Stomach (tissue), 9 donors: ENCODE data around the gene ATP6V1E1. TPM values are rescaled to one million over a fixed set of nuclear protein-coding genes. Genes with fewer than 3 reads are reported as not detected.
"Not testable (repeated sequence)": the region's sequence is repeated elsewhere in the genome, so short reads cannot be mapped to it uniquely, and the experiment has no call there.

Source experiments
- DNase-seq, 2 donors: peaks; one replicate each; pipeline versions ENCODE4 v3.0.0 to v3.0.0-alpha.2; 2013 to 2019
- H3K27ac ChIP-seq, 5 donors: fragments of 200-600 bp in 4 of 5; sonication (generic) in 4 of 5; one replicate each; pipeline ENCODE4 v1.5.1; 2013 to 2019; ENCODE audit warnings: mild to moderate bottlenecking in 1 of 5, moderate library complexity in 1 of 5
- H3K27me3 ChIP-seq, 3 donors: fragments of 200-600 bp; sonication (generic); one replicate each; pipeline ENCODE4 v1.5.1; 2017 to 2019; ENCODE audit warnings: mixed run types in 1 of 3
- H3K36me3 ChIP-seq, 4 donors: fragments of 200-600 bp; sonication (generic); 1 replicate in 3 of 4; 2 replicates in 1 of 4; pipeline ENCODE4 v1.5.1; 2016 to 2019
- H3K4me1 ChIP-seq, 4 donors: fragments of 200-600 bp; sonication (generic); one replicate each; pipeline ENCODE4 v1.5.1; 2016 to 2019
- H3K4me3 ChIP-seq, 4 donors: fragments of 200-600 bp; sonication (generic) in 3 of 4; one replicate each; pipeline ENCODE4 v1.5.1; 2016 to 2019; ENCODE audit warnings: mild to moderate bottlenecking in 1 of 4
- H3K9me3 ChIP-seq, 4 donors: fragments of 200-600 bp; sonication (generic); one replicate each; pipeline ENCODE4 v1.5.1; 2016 to 2019
- EP300 ChIP-seq: sonication (generic); formaldehyde crosslinking; IDR thresholded peaks from one replicate; pipeline ENCODE4 v1.6.1; 2017; ENCODE audit warnings: antibody characterized with exemption
- POLR2A ChIP-seq, 4 donors: fragments of 450-650 bp; IDR thresholded peaks; one replicate each; pipeline ENCODE4 v1.6.1; 2016; ENCODE audit warnings: antibody characterized with exemption in 4 of 4, control low read depth in 2 of 4, mild to moderate bottlenecking in 1 of 4, moderate library complexity in 1 of 4
- POLR2AphosphoS5 ChIP-seq, 3 donors: sonication (generic); formaldehyde crosslinking; IDR thresholded peaks; one replicate each; pipeline ENCODE4 v1.6.1; 2016; ENCODE audit warnings: antibody characterized with exemption in 3 of 3
- WGBS, 5 donors: extraction: QIAGEN DNeasy Blood & Tissue Kit in 3 of 5; methylation state at CpG; one replicate each; pipeline versions ENCODE4 v1.1.5 to v1.1.7; 2013 to 2018; 5-methylcytosine and 5-hydroxymethylcytosine counted together
- intact Hi-C: fragments of 100-400 bp; cut with DNase I; formaldehyde crosslinking; loops from one replicate; pipeline ENCODE4 v1.15.1; 2023; ENCODE audit warnings: low total_unique reads
- polyA plus RNA-seq, 3 donors: library from polyadenylated mRNA; stranded (reverse); fragments of 200-250 nt; gene quantifications; one replicate each; pipeline ENCODE4 v1.2.3, GENCODE V29; 2013
- total RNA-seq, 5 donors: library from RNA; depleted of rRNA; stranded (reverse); fragments of >200 nt; gene quantifications; one replicate each; pipeline versions ENCODE4 v1.1.0 to v1.2.3, GENCODE V29; 2014 to 2016
- TF ChIP-seq, protein P1 (sequence below), 7 experiments: fragments of 450-650 bp in 4 of 7; fragments of 200-600 bp in 3 of 7; sonication (generic) in 3 of 7; IDR thresholded peaks; one replicate each; pipeline ENCODE4 v1.5.1; 2016 to 2019; ENCODE audit warnings: antibody characterized with exemption in 7 of 7, control low read depth in 2 of 7, mild to moderate bottlenecking in 1 of 7
- donor health status: healthy with polysubstance abuse.
- donor health status: Bipolar disorder and iron deficiency.
- donor health status: healthy.

Gene ATP6V1E1
- total and polyA plus RNA-seq, 8 donors: 22.2 to 284 (median 117) TPM

DNA sequence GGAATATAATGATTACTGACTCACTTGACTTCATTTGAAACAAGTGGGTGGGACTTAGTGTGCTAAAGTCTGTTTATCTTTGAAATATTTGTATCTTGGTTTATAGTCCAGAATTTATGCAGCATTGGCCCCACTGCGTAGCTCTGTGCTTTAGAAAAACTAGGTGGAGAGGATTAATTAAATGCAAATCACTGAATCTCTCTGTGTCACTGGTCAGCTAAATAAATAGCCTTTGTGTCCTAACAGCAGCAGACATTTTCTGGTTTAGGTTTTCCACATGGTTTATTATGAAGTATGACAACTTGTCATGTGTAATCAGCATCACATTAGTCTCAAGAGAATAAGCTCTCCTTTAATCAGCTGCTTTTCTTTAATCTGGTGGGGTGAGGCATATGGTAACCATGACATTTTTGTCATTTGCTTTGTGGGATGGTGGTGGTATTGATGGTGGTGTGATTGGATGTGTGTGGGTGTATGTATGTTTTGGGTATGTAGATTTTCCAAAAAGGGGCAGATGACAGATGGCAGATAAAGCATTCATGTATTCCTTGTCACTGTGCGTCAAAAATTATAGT is 44.0 kb upstream of the ATP6V1E1 start:
- peak in 1 of 2 donors; percentile 12 for DNase-seq
- intact Hi-C loops: no loop called here
- TF ChIP-seq EP300 (no peak), POLR2AphosphoS5 (IDR thresholded peaks at IDR 0.05) (no peak), POLR2A (IDR thresholded peaks at IDR 0.05) (no peak)
- TF ChIP-seq, protein P1, sequence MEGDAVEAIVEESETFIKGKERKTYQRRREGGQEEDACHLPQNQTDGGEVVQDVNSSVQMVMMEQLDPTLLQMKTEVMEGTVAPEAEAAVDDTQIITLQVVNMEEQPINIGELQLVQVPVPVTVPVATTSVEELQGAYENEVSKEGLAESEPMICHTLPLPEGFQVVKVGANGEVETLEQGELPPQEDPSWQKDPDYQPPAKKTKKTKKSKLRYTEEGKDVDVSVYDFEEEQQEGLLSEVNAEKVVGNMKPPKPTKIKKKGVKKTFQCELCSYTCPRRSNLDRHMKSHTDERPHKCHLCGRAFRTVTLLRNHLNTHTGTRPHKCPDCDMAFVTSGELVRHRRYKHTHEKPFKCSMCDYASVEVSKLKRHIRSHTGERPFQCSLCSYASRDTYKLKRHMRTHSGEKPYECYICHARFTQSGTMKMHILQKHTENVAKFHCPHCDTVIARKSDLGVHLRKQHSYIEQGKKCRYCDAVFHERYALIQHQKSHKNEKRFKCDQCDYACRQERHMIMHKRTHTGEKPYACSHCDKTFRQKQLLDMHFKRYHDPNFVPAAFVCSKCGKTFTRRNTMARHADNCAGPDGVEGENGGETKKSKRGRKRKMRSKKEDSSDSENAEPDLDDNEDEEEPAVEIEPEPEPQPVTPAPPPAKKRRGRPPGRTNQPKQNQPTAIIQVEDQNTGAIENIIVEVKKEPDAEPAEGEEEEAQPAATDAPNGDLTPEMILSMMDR (IDR thresholded peaks at IDR 0.05): no peak
- H3K27me3 ChIP-seq: no peaks in the 10 kb centered on the region
- H3K4me3 ChIP-seq: no peak overlapping the region
- no peak overlapping the region for H3K27ac ChIP-seq
- H3K36me3 ChIP-seq: peaks cover 5 to 24% (median 14%) of the 10 kb centered on the region in 4 donors
- H3K4me1 ChIP-seq: peaks cover 0 to 21% (median 7%) of the 10 kb centered on the region in 4 donors
- H3K9me3 ChIP-seq: no peaks in the 10 kb centered on the region
- WGBS, 5 donors: 74 to 85% (median 80%) methylated on average over 2 of the region's 2 CpGs

DNA sequence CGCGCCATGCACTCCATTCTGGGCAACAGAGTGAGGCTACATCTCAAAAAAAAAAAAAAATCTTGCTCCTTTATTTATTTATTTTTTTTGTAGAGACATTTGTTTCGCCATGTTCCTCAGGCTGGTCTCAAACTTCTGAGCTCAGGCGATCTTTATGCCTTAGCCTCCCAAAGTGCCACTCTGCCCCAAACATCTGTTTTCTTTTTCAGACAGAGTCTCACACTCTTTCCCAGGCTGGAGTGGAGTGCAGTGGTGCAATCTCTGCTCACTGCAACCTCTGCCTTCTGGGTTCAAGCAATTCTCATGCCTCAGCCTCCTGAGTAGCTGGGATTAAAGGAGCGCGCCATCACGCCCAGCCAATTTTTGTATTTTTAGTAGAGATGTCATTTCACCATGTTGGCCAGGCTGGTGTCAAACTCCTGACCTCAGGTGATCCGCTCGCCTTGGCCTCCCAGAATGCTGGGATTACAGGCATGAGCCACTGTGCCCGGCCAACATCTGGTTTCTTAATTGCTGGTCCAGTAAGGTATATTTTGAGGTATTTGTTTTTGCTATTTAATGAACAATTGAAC is 43.1 kb upstream of the ATP6V1E1 start:
- H3K27ac ChIP-seq, H3K27me3 ChIP-seq, intact Hi-C loops, H3K4me3 ChIP-seq, H3K9me3 ChIP-seq, DNase-seq: not testable (repeated sequence)
- H3K36me3 ChIP-seq: peaks cover 5 to 33% (median 20%) of the 10 kb centered on the region in 4 donors
- peaks cover 0 to 21% (median 7%) of the 10 kb centered on the region in 4 donors for H3K4me1 ChIP-seq
- 95 to 99% (median 96%) methylated on average over 10 of the region's 10 CpGs for WGBS, 5 donors

DNA sequence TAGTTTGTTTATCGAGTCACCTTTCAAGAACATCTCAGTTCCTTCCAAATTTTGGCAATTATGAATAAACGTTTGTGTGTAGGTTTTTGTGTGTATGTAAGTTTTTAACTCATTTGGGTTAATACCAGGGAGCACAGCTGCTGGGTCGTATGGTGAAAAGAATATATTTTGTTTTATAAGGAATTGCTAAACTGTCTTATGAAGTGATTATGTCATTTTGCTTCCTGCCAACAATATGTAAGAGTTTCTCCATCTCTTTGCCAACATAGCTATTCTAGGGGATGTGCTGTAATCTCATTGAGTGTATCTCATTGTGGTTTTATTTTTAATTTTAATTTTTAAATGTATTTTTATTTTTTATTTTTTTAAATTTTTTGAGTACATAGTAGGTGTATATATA is 37.3 kb upstream of the ATP6V1E1 start:
- no peak overlapping the region for H3K27ac ChIP-seq
- peaks cover 22 to 66% (median 57%) of the 10 kb centered on the region in 4 donors for H3K36me3 ChIP-seq
- no peaks in the 10 kb centered on the region for H3K4me1 ChIP-seq
- no peak overlapping the region for H3K4me3 ChIP-seq
- WGBS, 5 donors: 68 to 81% (median 76%) methylated on average over 3 of the region's 3 CpGs
- intact Hi-C loops: no loop called here
- no peaks in the 10 kb centered on the region for H3K27me3 ChIP-seq
- peak in 1 of 2 donors; percentile 17 for DNase-seq
- TF ChIP-seq EP300 (no peak), POLR2AphosphoS5 (IDR thresholded peaks at IDR 0.05) (no peak), POLR2A (IDR thresholded peaks at IDR 0.05) (no peak)
- TF ChIP-seq, protein P1 (IDR thresholded peaks at IDR 0.05): no peak
- peaks cover 0 to 11% (median 0%) of the 10 kb centered on the region in 4 donors for H3K9me3 ChIP-seq

DNA sequence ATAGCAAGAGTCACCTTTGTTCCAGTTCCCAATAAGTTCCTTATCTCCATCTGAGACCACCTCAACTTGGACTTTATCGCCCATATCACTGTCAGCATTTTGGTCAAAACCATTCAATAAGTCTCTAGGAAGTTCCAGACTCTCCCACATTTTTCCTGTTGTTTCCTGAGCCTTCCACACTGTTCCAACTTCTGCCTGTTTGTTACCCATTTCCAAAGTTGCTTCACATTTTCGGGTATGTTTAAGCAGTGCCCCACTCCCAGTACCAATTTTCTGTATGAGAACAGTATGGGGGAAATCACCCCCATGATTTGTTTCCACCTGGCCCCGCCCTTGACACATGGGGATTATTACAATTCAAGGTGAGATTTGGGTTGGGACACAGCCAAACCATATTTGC is 36.7 kb upstream of the ATP6V1E1 start:
- H3K36me3 ChIP-seq: peaks cover 20 to 66% (median 57%) of the 10 kb centered on the region in 4 donors
- no peak for TF ChIP-seq POLR2AphosphoS5 (IDR thresholded peaks at IDR 0.05)
- TF ChIP-seq POLR2A (IDR thresholded peaks at IDR 0.05): no peak
- TF ChIP-seq EP300: no peak
- TF ChIP-seq, protein P1 (IDR thresholded peaks at IDR 0.05): no peak

More for the DNA sequence above, 36.7 kb upstream of the ATP6V1E1 start:
- Histone ChIP-seq H3K9me3 (peaks cover 0 to 11% (median 0%) of the 10 kb centered on the region in 4 donors), H3K27me3 (no peaks in the 10 kb centered on the region), H3K27ac (no peak overlapping the region), H3K4me1 (no peaks in the 10 kb centered on the region), H3K4me3 (no peak overlapping the region)
- no peak for DNase-seq
- 90 to 93% (median 91%) methylated on average over 3 of the region's 3 CpGs for WGBS, 5 donors
- intact Hi-C loops: no loop called here
